ENCODE measurements around the gene DHTKD1. TPM values are rescaled to one million over a fixed set of nuclear protein-coding genes. Genes with fewer than 3 reads are reported as not detected.

The DHTKD1 gene
- total RNA-seq, 6 experiments from 2014 or later: 10.2 to 15.1 (median 12.7) TPM

- no peak for TF ChIP-seq CTCF (IDR thresholded peaks at IDR 0.05)
- Mint-ChIP-seq H3K4me1 (ENCODE audit: low read depth) (peaks cover 6% of the 10 kb centered on the region; the same call in 1 of the 2 replicates), H3K9me3 (no peaks in the 10 kb centered on the region), H3K27me3 (ENCODE audit: insufficient read depth) (no peaks in the 10 kb centered on the region), H3K4me3 (no peak overlapping the region), H3K27ac (no peak overlapping the region), H3K36me3 (ENCODE audit: low read depth) (peaks cover 15% of the 10 kb centered on the region)
- DNase-seq: no peak
Observed at GRCh38 chr10:12025591-12025990, 43.2 kb upstream of the DHTKD1 start.

DNA sequence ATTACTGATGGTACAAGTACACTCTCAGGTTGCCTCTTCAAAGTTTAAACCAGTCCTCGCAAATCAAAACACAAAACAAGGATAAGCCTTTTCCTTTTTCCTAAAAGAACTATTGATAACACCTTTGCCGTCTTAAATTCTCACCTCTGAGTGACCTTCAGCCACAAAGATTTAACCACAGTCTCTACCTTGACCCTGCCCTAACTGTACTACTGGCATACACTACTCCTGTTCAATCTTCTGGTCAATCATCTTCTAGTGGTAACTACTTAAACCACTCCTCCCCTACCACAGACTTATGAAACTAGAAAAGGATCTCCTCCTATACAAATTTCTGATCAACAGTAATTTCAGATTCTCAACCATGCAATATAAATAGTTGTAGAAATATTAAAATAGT lies 41.2 kb upstream of the DHTKD1 start:
- H3K4me1 Mint-ChIP-seq (ENCODE audit: low read depth): peaks cover 6% of the 10 kb centered on the region; the same call in 1 of the 2 replicates
- no peaks in the 10 kb centered on the region for H3K27me3 Mint-ChIP-seq (ENCODE audit: insufficient read depth)
- no peak for DNase-seq
- no peak for TF ChIP-seq CTCF (IDR thresholded peaks at IDR 0.05)
- H3K36me3 Mint-ChIP-seq (ENCODE audit: low read depth): peaks cover 21% of the 10 kb centered on the region
- no peak overlapping the region; the same call in 1 of the 2 replicates for H3K27ac Mint-ChIP-seq
- H3K9me3 Mint-ChIP-seq: no peaks in the 10 kb centered on the region
- no peak overlapping the region for H3K4me3 Mint-ChIP-seq

- Mint-ChIP-seq H3K36me3 (ENCODE audit: low read depth) (peaks cover 33% of the 10 kb centered on the region), H3K9me3 (no peaks in the 10 kb centered on the region), H3K4me3 (no peak overlapping the region), H3K4me1 (ENCODE audit: low read depth) (peaks cover 6% of the 10 kb centered on the region; the same call in 1 of the 2 replicates), H3K27ac (no peak overlapping the region), H3K27me3 (ENCODE audit: insufficient read depth) (no peaks in the 10 kb centered on the region)
- TF ChIP-seq CTCF (IDR thresholded peaks at IDR 0.05): no peak
- no peak for DNase-seq
Observed at GRCh38 chr10:12031404-12031803, 37.4 kb upstream of the DHTKD1 start.

DNA sequence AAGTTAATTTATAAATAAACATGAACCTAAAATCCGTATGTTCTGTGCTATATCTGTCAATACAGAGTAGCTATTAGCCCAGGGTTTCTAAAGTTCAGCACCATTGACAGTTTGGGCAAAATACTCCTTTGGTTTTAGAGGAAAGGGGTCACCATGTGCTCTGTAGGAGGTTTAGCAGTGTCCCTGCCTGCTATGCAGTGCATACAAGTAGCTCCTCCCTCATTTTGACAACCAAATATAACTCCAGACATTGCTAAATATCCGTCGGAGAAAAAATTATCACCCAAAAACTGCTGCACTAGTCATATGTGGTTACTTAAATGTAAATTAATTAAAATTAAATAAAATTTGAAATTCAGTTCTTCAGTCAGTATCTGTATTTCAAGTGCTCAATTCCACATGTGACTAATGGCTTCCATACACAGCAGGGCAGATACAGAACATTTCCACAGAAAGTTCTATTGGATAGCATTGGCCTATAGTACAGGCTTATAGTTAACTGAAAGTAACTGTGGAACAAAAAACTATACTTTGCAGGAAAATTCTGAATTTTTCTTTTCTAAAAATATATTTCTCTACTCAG lies 32.6 kb upstream of the DHTKD1 start:
- no peaks in the 10 kb centered on the region for H3K9me3 Mint-ChIP-seq
- H3K4me1 Mint-ChIP-seq (ENCODE audit: low read depth): peaks cover 11% of the 10 kb centered on the region

DNA sequence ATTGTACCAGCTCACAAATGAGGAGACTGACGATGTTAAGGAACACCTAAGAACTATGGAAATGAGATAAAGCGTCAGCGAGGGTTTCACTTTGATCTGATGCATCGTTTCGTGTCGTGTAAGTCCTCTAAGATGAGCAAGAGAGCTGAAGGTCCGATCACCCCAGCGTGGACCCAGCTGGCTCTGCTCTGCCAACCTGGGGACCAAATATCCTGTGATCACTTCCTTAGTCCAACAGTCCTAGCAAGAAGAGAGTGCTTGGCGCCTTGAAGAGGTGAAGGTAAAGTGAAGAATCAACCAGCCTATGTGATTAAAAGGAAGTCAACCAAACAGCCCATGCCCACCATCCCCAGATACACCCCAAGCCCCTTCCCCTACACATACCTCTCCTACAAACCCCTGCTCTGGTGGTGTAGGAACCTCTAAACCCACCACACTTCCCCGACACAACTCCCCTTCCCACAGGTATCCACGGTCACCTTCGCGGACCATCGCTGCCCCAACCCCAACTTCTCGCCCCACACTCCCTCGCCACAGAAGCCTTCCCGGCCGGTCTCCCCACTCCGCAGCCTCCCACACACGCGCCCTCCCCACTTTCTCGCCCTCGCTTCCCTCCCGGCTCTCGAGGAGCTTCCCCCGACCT lies 26.9 kb upstream of the DHTKD1 start:
- H3K9me3 Mint-ChIP-seq: peaks cover 5% of the 10 kb centered on the region; the same call in 1 of the 2 replicates
- DNase-seq: peak; percentile 8
- no peak for TF ChIP-seq CTCF (IDR thresholded peaks at IDR 0.05)
- no peaks in the 10 kb centered on the region for H3K27me3 Mint-ChIP-seq (ENCODE audit: insufficient read depth)
- H3K4me1 Mint-ChIP-seq (ENCODE audit: low read depth): peaks cover 23% of the 10 kb centered on the region
- H3K27ac Mint-ChIP-seq: peak overlapping the region; percentile 100
- peak overlapping the region; percentile 95 for H3K4me3 Mint-ChIP-seq
- peaks cover 5% of the 10 kb centered on the region; the same call in 1 of the 2 replicates for H3K36me3 Mint-ChIP-seq (ENCODE audit: low read depth)

More for the DNA sequence above, 32.6 kb upstream of the DHTKD1 start:
- DNase-seq: no peak
- TF ChIP-seq CTCF (IDR thresholded peaks at IDR 0.05): no peak
- peaks cover 22% of the 10 kb centered on the region for H3K36me3 Mint-ChIP-seq (ENCODE audit: low read depth)
- no peak overlapping the region for H3K27ac Mint-ChIP-seq
- no peak overlapping the region for H3K4me3 Mint-ChIP-seq
- H3K27me3 Mint-ChIP-seq (ENCODE audit: insufficient read depth): no peaks in the 10 kb centered on the region

All from HFFc6 (cell line).